HG02870 (cell line): ENCODE results near the gene DHX40.
"Not testable (repeated sequence)": the region's sequence is repeated elsewhere in the genome, so short reads cannot be mapped to it uniquely, and the experiment has no call there.

Experiments used
- ATAC-seq: cut with Tn5 transposase; IDR thresholded peaks from one replicate; pipeline ENCODE4 v1.9.1; 2021; ENCODE audit warnings: mild to moderate bottlenecking, moderate library complexity; ENCODE audit not compliant: unreplicated experiment

Gene DHX40, protein sequence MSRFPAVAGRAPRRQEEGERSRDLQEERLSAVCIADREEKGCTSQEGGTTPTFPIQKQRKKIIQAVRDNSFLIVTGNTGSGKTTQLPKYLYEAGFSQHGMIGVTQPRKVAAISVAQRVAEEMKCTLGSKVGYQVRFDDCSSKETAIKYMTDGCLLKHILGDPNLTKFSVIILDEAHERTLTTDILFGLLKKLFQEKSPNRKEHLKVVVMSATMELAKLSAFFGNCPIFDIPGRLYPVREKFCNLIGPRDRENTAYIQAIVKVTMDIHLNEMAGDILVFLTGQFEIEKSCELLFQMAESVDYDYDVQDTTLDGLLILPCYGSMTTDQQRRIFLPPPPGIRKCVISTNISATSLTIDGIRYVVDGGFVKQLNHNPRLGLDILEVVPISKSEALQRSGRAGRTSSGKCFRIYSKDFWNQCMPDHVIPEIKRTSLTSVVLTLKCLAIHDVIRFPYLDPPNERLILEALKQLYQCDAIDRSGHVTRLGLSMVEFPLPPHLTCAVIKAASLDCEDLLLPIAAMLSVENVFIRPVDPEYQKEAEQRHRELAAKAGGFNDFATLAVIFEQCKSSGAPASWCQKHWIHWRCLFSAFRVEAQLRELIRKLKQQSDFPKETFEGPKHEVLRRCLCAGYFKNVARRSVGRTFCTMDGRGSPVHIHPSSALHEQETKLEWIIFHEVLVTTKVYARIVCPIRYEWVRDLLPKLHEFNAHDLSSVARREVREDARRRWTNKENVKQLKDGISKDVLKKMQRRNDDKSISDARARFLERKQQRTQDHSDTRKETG

DNA sequence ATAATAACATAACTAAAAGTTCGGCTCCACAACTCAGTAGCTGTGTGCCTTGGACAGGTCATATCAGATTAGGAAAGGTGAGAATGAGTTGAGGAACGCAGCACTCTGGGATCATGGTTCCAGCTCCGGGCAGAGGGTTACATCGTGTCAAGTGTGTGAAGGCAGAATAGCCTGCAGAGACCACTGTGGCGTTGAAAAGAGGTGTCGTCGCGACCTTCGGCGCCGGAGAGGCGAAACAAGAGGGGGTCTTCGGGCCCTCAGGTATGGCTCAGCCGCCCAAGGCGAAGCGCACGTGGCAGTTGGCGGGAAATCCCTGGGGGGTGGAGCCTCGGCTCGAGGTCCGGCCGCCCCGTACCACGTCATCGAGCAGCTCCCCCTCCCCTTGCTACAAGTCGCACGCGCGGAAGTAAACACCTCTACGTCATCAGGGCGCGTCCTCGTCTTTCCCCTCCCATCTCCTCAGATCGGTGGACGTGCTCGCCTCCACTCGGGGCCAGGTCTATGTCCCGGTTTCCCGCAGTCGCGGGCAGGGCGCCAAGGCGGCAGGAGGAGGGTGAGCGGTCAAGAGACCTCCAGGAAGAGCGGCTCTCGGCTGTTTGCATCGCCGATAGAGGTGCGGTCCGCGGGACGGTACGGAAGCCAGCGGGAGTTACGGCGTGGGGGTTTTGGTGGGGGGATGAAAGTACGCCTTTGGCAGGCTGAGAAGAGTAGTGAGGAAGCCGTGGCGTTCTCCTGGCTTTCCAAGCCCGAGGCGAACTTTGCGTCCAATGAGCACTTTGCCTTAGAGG lies at the start of gene DHX40:
Gene DHX40, plus strand, starts transcription at position 440 of the 788 bp plus-strand sequence. Its CDS starts 62 bp downstream, at position 502.
- ATAC-seq = peak; percentile 77

DNA sequence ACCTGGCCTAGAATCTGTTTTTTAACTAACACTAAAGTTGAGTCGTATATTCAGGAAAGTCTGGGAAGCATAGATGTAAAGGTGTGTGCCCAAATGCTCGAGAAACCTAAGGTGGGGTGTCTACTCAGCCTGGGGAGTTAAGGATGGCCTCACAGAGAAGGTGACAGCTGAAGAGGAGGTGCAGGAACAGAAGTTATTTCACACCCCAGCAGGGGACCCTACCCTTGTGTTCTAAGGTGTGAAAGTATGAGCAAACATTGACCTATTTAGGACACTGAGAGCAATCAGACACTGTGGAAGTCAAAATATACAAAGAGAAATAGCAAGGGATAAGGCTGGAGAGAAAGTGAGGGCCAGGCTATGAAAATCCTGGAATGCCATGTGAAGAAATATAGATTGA lies 49.0 kb upstream of the DHX40 start:
- ATAC-seq = no peak

GRCh38 chr17:59519132-59519531 lies 46.3 kb upstream of the DHX40 start:
- no peak for ATAC-seq

- ATAC-seq = no peak
Observed at GRCh38 chr17:59520251-59520650, 45.2 kb upstream of the DHX40 start.

- no peak for ATAC-seq
Observed at GRCh38 chr17:59521465-59522126, 43.8 kb upstream of the DHX40 start.

DNA sequence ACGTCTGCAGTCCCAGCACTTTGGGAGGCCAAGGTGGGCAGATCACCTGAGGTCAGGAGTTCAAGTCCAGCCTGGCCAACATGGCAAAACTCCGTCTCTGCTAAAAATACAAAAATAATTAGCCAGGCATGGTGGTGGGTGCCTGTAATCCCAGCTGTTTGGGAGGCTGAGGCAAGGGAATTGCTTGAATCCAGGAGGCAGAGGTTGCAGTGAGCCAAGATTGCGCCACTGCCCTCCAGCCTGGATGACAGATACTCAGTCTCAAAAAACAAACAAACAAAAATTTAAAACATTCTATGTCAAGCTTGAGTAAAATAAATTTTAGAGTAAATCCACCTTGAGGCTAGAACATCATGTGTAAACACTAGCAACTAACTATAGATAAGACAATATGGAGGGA lies 40.5 kb upstream of the DHX40 start:
- not testable (repeated sequence) for ATAC-seq

DNA sequence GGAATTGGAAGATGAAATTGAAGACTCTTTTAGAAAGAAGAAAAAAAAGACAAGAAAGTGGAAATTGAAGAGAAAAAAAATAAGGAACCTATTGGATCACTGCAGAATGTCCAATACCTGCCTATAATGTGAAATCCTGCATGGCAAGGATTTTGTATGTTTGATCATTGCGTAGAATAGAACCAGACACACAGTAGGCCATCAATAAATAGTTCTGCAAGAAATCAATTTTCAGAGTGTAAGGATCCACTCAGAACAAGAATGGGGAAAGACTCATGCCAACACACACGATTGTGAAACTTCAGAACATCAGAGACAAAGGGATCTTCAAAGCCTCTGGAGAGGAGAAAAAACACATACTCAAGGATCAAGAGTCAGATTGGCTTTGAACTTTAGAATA lies 39.7 kb upstream of the DHX40 start:
- no peak for ATAC-seq

DNA sequence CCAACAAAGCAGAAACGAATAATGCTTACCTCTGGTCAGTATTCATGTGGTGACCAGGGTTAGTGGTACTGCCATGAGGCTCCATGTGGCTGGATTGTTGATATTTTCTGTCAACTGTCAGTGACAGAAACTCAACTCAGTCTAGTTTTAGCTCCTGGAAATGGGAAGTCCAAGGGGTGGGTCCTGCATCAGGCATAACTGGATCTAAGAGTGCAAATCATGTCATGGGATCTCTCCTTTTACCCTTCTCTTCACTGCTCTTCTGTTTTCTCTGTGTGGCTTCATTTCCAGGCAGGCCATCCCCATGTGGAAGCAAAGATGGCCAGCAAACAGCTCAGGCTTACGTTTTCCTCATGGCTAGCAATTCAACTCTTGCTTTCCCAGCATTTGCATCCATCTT lies 39.0 kb upstream of the DHX40 start:
- no peak for ATAC-seq

GRCh38 chr17:59527325-59527917 lies 38.0 kb upstream of the DHX40 start:
- ATAC-seq = no peak

- no peak for ATAC-seq
Observed at GRCh38 chr17:59527931-59528330, 37.5 kb upstream of the DHX40 start.

DNA sequence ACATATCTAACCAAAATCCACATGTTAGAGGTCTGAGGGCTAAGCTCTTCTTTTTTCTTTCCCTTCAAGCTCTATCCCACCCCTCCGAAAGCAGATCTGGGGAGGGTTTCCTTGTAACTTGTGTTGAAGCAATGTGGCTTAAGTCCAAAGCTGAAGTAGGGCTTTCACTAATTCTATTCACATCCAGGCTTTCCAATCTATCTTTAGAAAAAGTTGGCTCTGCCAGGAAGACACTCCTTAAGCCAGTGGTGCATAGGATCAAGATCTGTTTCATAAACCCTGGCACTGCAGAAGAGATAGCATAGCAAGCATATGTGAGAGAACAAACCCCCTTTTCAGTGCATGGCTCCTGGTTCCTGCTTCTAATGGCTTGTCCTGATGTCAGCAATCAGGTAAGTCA lies 34.9 kb upstream of the DHX40 start:
- no peak for ATAC-seq

DNA sequence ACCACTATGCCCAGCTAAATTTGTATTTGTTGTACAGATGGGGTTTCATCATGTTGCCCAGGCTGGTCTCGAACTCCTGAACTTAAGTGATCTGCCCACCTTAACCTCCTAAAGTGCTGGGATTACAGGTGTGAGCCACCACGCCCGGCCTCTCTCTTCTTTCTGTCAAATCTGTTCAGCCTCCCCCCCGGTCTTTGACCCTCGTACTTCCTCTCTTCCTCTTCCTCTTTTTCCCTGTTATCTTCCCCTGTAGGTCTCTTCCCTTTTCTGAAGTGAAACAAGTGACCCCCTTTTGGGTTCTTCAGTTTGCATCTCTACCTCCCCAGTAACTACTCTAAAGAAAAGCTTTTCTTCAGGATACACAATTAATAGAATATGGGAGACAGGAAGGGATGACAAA lies 31.7 kb upstream of the DHX40 start:
- no peak for ATAC-seq

DNA sequence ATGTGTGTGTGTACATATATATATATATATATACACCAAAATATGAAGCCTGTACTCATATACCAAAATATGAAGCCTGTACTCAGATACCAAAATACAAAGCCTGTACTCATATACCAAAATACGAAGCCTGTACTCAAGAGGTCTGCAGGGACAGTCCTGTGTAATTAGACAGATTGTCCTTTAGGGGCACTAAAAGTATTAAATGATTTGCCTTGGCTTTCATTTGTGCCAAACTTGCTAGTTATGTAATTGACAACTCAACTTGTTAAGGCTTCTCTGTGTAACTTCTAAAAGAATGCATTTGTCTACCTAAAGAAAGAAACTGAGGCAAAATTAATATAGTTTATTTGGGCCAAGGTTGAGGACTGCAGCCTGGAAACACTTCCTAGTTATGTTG lies 30.8 kb upstream of the DHX40 start:
- ATAC-seq = no peak

DNA sequence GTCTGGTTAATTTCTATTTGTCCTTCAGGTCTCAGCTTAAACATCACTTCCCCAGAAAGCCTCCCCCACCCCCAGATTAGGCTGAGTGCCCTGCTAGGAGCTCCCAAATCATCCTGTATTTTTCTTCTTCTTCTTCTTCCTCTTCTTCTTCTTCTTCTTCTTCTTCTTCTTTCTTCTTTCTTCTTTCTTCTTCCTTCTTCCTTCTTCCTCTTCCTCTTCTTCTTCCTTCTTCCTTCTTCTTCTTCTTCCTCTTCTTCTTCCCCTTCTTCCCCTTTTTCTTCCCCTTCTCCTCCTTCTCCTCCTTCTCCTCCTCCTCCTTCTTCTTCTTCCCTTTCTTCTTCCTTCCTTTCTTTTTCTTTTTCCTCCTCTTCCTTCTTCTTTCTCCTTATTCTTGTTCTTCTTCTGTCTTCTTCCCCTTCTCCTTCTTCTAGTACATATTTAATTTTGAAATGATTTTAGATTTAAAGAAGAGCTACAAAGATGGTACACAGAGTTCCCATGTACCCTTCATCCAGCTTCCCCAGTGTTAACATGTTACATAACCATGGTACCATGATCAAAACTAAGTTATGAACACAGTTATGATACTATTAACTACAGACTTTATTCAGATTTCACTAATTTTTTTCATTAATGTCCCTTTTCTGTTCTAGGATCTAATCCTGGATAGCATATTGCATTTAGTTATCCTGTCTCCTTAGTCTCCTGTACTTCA lies 27.1 kb upstream of the DHX40 start:
- ATAC-seq = no peak

- ATAC-seq = no peak
Observed at GRCh38 chr17:59542960-59543635, 22.3 kb upstream of the DHX40 start.

DNA sequence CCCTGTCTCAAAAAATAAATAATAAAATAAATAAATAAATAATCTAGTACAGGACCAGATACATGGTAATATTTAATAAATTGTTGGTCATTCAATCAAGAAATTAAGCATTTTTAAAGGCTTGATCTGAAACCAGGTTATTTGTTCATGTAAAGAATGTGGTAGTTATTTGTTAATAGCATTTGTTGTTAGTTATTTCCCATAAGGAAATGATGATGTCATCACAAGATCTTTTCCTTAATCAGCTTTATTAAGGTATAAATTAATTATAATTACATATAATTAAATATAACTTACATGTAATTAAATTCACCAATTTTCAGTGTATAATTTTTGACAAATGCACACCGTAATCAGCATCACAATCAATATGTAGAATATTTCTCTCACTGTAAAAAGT lies 19.5 kb upstream of the DHX40 start:
- ATAC-seq = no peak

GRCh38 chr17:59547131-59547915 lies 18.1 kb upstream of the DHX40 start:
- ATAC-seq = no peak

GRCh38 chr17:59548985-59549384 lies 16.4 kb upstream of the DHX40 start:
- ATAC-seq = not testable (repeated sequence)
